ENCODE measurements around the gene CDKAL1. TPM values are rescaled to one million over a fixed set of nuclear protein-coding genes. Genes with fewer than 3 reads are reported as not detected.

CDKAL1 gene
- total RNA-seq, 1 donor from 2014 or later: 14.8 TPM

DNA sequence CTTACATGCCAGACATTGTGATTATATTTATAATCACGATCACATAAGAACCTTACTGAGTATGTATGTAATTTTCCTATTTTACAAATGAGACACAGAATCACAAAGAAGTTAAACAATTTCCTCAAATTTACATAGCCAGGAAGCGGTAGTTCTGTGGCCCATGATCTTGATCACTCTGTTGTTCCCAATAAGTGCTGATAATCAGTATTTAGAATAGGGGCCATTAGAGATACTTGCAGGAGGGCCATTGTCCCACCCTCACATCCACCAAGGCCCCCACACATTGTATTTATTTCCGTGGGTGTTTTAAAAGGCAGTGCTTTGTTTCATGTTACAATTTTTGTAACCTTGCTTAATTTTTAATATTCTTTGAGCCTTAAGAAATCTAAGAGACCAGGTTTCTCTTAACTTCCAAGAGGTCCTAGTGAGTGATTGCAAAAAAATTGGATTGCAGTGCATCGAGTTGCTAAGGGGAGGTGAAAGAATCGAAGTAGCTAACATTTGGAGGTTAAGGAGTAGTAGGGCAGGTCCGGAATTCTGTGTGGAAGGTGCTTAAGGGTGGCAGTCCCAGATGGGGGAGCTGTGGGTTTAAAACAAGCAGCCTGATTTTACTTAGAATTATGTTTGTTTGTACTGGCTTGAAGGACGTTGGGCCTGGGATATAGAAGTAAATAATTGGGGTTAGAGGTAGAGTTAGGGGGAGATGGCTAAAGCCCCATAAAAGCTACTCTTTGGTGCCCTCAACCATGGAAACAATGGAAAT, 339.4 kb downstream of the CDKAL1 start:
- Mint-ChIP-seq H3K27me3 (ENCODE audit: unreplicated experiment) (no peaks in the 10 kb centered on the region), H3K4me3 (ENCODE audit: unreplicated experiment) (no peak overlapping the region), H3K9me3 (ENCODE audit: unreplicated experiment) (no peaks in the 10 kb centered on the region), H3K4me1 (ENCODE audit: unreplicated experiment) (peaks cover 37% of the 10 kb centered on the region), H3K27ac (ENCODE audit: unreplicated experiment) (no peak overlapping the region), H3K36me3 (ENCODE audit: unreplicated experiment) (no peaks in the 10 kb centered on the region)
- DNase-seq (ENCODE audit: extremely low spot score, unreplicated experiment): no peak
- TF ChIP-seq, protein P1, sequence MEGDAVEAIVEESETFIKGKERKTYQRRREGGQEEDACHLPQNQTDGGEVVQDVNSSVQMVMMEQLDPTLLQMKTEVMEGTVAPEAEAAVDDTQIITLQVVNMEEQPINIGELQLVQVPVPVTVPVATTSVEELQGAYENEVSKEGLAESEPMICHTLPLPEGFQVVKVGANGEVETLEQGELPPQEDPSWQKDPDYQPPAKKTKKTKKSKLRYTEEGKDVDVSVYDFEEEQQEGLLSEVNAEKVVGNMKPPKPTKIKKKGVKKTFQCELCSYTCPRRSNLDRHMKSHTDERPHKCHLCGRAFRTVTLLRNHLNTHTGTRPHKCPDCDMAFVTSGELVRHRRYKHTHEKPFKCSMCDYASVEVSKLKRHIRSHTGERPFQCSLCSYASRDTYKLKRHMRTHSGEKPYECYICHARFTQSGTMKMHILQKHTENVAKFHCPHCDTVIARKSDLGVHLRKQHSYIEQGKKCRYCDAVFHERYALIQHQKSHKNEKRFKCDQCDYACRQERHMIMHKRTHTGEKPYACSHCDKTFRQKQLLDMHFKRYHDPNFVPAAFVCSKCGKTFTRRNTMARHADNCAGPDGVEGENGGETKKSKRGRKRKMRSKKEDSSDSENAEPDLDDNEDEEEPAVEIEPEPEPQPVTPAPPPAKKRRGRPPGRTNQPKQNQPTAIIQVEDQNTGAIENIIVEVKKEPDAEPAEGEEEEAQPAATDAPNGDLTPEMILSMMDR (IDR thresholded peaks at IDR 0.05): peak; percentile 21

DNA sequence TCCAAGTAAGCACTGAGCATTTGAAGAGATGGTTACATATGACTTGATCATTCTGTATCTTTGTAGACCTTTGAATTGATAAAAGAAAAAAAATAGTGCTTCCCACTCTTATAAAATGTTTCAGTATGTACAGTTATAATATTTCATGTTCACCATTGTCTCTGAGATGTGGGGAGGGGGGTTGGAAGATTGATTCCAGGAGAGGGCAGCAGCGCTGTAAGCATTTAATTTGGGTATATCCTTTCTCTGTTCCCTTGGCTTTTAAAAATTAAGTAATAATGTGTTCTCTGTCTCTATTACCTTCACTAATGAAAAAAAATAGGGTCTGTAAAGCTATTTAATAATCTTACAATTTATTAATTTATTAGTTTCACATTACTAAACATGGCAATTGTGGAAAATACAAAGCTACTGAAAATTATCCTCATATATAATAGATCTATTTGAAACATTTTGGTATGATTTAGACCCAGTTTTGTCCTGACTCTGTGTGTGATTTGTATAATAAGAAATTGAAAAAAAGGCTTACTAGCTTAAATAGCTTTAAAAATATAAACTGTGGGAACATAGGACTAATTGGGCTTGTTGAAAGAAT, 341.2 kb downstream of the CDKAL1 start:
- H3K36me3 Mint-ChIP-seq (ENCODE audit: unreplicated experiment): no peaks in the 10 kb centered on the region
- H3K9me3 Mint-ChIP-seq (ENCODE audit: unreplicated experiment): no peaks in the 10 kb centered on the region
- H3K27ac Mint-ChIP-seq (ENCODE audit: unreplicated experiment): peak overlapping the region; percentile 89
- DNase-seq (ENCODE audit: extremely low spot score, unreplicated experiment): no peak
- peaks cover 48% of the 10 kb centered on the region for H3K4me1 Mint-ChIP-seq (ENCODE audit: unreplicated experiment)
- H3K27me3 Mint-ChIP-seq (ENCODE audit: unreplicated experiment): no peaks in the 10 kb centered on the region
- TF ChIP-seq, protein P1 (IDR thresholded peaks at IDR 0.05): peak; percentile 68
- H3K4me3 Mint-ChIP-seq (ENCODE audit: unreplicated experiment): no peak overlapping the region

DNA sequence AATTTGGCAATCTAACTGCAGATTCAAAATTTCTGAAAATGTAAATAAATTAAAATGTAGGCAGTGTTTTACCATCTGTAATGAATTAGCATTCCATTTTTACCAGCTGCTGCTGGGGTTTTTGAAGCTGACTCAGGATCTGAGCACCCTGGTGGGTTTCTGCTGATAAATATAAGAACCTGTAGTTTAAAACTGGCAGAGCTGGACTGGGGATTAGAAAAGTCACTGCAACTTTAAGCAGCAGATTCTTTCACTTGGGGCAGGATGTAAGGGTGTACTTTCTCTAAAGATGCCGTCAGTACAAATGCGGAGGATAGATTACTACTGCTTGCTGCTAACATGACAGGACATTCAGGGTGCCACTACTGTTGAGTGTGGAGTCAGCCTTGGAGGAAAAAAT, 341.8 kb downstream of the CDKAL1 start:
- no peak overlapping the region for H3K4me3 Mint-ChIP-seq (ENCODE audit: unreplicated experiment)
- no peak for DNase-seq (ENCODE audit: extremely low spot score, unreplicated experiment)
- TF ChIP-seq, protein P1 (IDR thresholded peaks at IDR 0.05): no peak
- H3K9me3 Mint-ChIP-seq (ENCODE audit: unreplicated experiment): no peaks in the 10 kb centered on the region
- no peaks in the 10 kb centered on the region for H3K27me3 Mint-ChIP-seq (ENCODE audit: unreplicated experiment)
- H3K27ac Mint-ChIP-seq (ENCODE audit: unreplicated experiment): peak overlapping the region; percentile 89
- no peaks in the 10 kb centered on the region for H3K36me3 Mint-ChIP-seq (ENCODE audit: unreplicated experiment)
- H3K4me1 Mint-ChIP-seq (ENCODE audit: unreplicated experiment): peaks cover 48% of the 10 kb centered on the region

DNA sequence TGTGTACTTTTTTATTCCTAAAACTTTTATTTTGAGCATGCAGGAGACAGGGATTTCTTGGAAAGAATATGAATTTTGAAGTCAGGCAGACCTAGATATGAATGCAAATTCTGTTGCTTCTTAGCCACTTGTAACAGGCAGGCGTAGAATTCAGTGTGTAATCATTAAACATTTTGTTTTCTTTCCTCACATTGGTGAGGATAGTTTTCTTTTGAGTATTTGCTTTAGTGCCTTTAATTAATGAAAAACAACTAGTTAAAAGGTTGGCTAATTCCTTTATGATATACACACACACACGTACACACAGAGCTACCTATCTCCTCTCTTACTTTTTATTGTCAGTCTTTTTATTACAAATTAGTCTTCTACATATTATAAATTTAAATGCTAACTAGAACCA, 342.3 kb downstream of the CDKAL1 start:
- Mint-ChIP-seq H3K36me3 (ENCODE audit: unreplicated experiment) (no peaks in the 10 kb centered on the region), H3K27me3 (ENCODE audit: unreplicated experiment) (no peaks in the 10 kb centered on the region), H3K4me3 (ENCODE audit: unreplicated experiment) (no peak overlapping the region), H3K27ac (ENCODE audit: unreplicated experiment) (peak overlapping the region; percentile 89), H3K4me1 (ENCODE audit: unreplicated experiment) (peaks cover 48% of the 10 kb centered on the region), H3K9me3 (ENCODE audit: unreplicated experiment) (no peaks in the 10 kb centered on the region)
- TF ChIP-seq, protein P1 (IDR thresholded peaks at IDR 0.05): no peak
- no peak for DNase-seq (ENCODE audit: extremely low spot score, unreplicated experiment)

All from osteocyte (in vitro differentiated cells).